Measurements from ENCODE around the gene NLRP3.
"Not testable (repeated sequence)": the region's sequence is repeated elsewhere in the genome, so short reads cannot be mapped to it uniquely, and the experiment has no call there.

The NLRP3 gene

GRCh38 chr1:247453997-247454396 is 38.0 kb downstream of the NLRP3 start:
- H3K36me3 Mint-ChIP-seq: no peaks in the 10 kb centered on the region
- H3K9me3 Mint-ChIP-seq: no peaks in the 10 kb centered on the region
- H3K27me3 Mint-ChIP-seq: peaks cover 16% of the 10 kb centered on the region
- DNase-seq (ENCODE audit: low spot score in 2 of 2): no peak
- peaks cover 3% of the 10 kb centered on the region for H3K4me1 Mint-ChIP-seq
- ATAC-seq (ENCODE audit: low read depth): no peak
- H3K27ac Mint-ChIP-seq: no peak overlapping the region
- no peak overlapping the region for H3K4me3 Mint-ChIP-seq

- DNase-seq (ENCODE audit: low spot score in 2 of 2) (no peak), ATAC-seq (ENCODE audit: low read depth) (no peak)
- H3K36me3 Mint-ChIP-seq: no peaks in the 10 kb centered on the region
- H3K27ac Mint-ChIP-seq: no peak overlapping the region
- no peaks in the 10 kb centered on the region for H3K9me3 Mint-ChIP-seq
- H3K4me1 Mint-ChIP-seq: peaks cover 3% of the 10 kb centered on the region
- peaks cover 20% of the 10 kb centered on the region for H3K27me3 Mint-ChIP-seq
- H3K4me3 Mint-ChIP-seq: no peak overlapping the region
Measured at GRCh38 chr1:247456021-247456420, 40.0 kb downstream of the NLRP3 start.

- no peak overlapping the region for H3K4me3 Mint-ChIP-seq
- peaks cover 1% of the 10 kb centered on the region for H3K9me3 Mint-ChIP-seq
- peaks cover 3% of the 10 kb centered on the region for H3K4me1 Mint-ChIP-seq
- H3K27me3 Mint-ChIP-seq: peaks cover 20% of the 10 kb centered on the region
- DNase-seq (ENCODE audit: low spot score in 2 of 2) (no peak), ATAC-seq (ENCODE audit: low read depth) (no peak)
- peak overlapping the region; percentile 14 for H3K27ac Mint-ChIP-seq
- no peaks in the 10 kb centered on the region for H3K36me3 Mint-ChIP-seq
Measured at GRCh38 chr1:247456914-247457639, 41.1 kb downstream of the NLRP3 start.

GRCh38 chr1:247459507-247459906 is 43.5 kb downstream of the NLRP3 start:
- Mint-ChIP-seq H3K4me3 (no peak overlapping the region), H3K9me3 (peaks cover 6% of the 10 kb centered on the region), H3K36me3 (no peaks in the 10 kb centered on the region), H3K4me1 (peaks cover 3% of the 10 kb centered on the region), H3K27ac (no peak overlapping the region), H3K27me3 (peaks cover 19% of the 10 kb centered on the region)
- no peak for ATAC-seq (ENCODE audit: low read depth)
- DNase-seq (ENCODE audit: low spot score in 2 of 2): no peak

GRCh38 chr1:247465796-247466195 is 49.8 kb downstream of the NLRP3 start:
- no peak overlapping the region for H3K4me3 Mint-ChIP-seq
- H3K9me3 Mint-ChIP-seq: peaks cover 6% of the 10 kb centered on the region
- H3K27me3 Mint-ChIP-seq: no peaks in the 10 kb centered on the region
- H3K4me1 Mint-ChIP-seq: no peaks in the 10 kb centered on the region
- no peak overlapping the region for H3K27ac Mint-ChIP-seq
- ATAC-seq (ENCODE audit: low read depth): no peak
- no peaks in the 10 kb centered on the region for H3K36me3 Mint-ChIP-seq
- DNase-seq (ENCODE audit: low spot score in 2 of 2): no peak

GRCh38 chr1:247467129-247467528 is 51.2 kb downstream of the NLRP3 start:
- Mint-ChIP-seq H3K9me3 (peaks cover 4% of the 10 kb centered on the region), H3K27me3 (no peaks in the 10 kb centered on the region), H3K27ac (no peak overlapping the region), H3K4me3 (no peak overlapping the region), H3K4me1 (no peaks in the 10 kb centered on the region), H3K36me3 (no peaks in the 10 kb centered on the region)
- ATAC-seq (ENCODE audit: low read depth) (no peak), DNase-seq (ENCODE audit: low spot score in 2 of 2) (no peak)

GRCh38 chr1:247468481-247469140 is 52.6 kb downstream of the NLRP3 start:
- H3K27me3 Mint-ChIP-seq: no peaks in the 10 kb centered on the region
- peaks cover under 1% of the 10 kb centered on the region for H3K9me3 Mint-ChIP-seq
- no peak overlapping the region for H3K27ac Mint-ChIP-seq
- no peaks in the 10 kb centered on the region for H3K4me1 Mint-ChIP-seq
- no peak overlapping the region for H3K4me3 Mint-ChIP-seq
- DNase-seq (ENCODE audit: low spot score in 2 of 2) (no peak), ATAC-seq (ENCODE audit: low read depth) (no peak)
- H3K36me3 Mint-ChIP-seq: no peaks in the 10 kb centered on the region

GRCh38 chr1:247469141-247469535 is 53.2 kb downstream of the NLRP3 start:
- no peaks in the 10 kb centered on the region for H3K27me3 Mint-ChIP-seq
- no peak overlapping the region for H3K4me3 Mint-ChIP-seq
- H3K9me3 Mint-ChIP-seq: no peaks in the 10 kb centered on the region
- H3K4me1 Mint-ChIP-seq: no peaks in the 10 kb centered on the region
- H3K27ac Mint-ChIP-seq: no peak overlapping the region
- DNase-seq (ENCODE audit: low spot score in 2 of 2) (no peak), ATAC-seq (ENCODE audit: low read depth) (no peak)
- no peaks in the 10 kb centered on the region for H3K36me3 Mint-ChIP-seq

- not testable (repeated sequence) for H3K36me3 Mint-ChIP-seq; H3K27me3 Mint-ChIP-seq; H3K27ac Mint-ChIP-seq; ATAC-seq (ENCODE audit: low read depth); H3K4me3 Mint-ChIP-seq; DNase-seq (ENCODE audit: low spot score in 2 of 2); H3K4me1 Mint-ChIP-seq; H3K9me3 Mint-ChIP-seq
Measured at GRCh38 chr1:247470942-247471429, 55.0 kb downstream of the NLRP3 start.

GRCh38 chr1:247471445-247472016 is 55.6 kb downstream of the NLRP3 start:
- H3K27ac Mint-ChIP-seq: no peak overlapping the region
- no peak overlapping the region for H3K4me3 Mint-ChIP-seq
- H3K27me3 Mint-ChIP-seq: no peaks in the 10 kb centered on the region
- H3K4me1 Mint-ChIP-seq: peaks cover 4% of the 10 kb centered on the region
- ATAC-seq (ENCODE audit: low read depth): peak; percentile 35
- H3K36me3 Mint-ChIP-seq: no peaks in the 10 kb centered on the region
- DNase-seq (ENCODE audit: low spot score in 2 of 2): no peak
- peaks cover 6% of the 10 kb centered on the region for H3K9me3 Mint-ChIP-seq

GRCh38 chr1:247472035-247472434 is 56.1 kb downstream of the NLRP3 start:
- no peaks in the 10 kb centered on the region for H3K27me3 Mint-ChIP-seq
- H3K4me1 Mint-ChIP-seq: peaks cover 7% of the 10 kb centered on the region
- ATAC-seq (ENCODE audit: low read depth) (no peak), DNase-seq (ENCODE audit: low spot score in 2 of 2) (no peak)
- no peak overlapping the region for H3K4me3 Mint-ChIP-seq
- peaks cover 6% of the 10 kb centered on the region for H3K9me3 Mint-ChIP-seq
- no peak overlapping the region for H3K27ac Mint-ChIP-seq
- H3K36me3 Mint-ChIP-seq: no peaks in the 10 kb centered on the region

- peaks cover 6% of the 10 kb centered on the region for H3K9me3 Mint-ChIP-seq
- no peaks in the 10 kb centered on the region for H3K36me3 Mint-ChIP-seq
- H3K4me1 Mint-ChIP-seq: peaks cover 8% of the 10 kb centered on the region
- H3K27me3 Mint-ChIP-seq: no peaks in the 10 kb centered on the region
- no peak overlapping the region for H3K4me3 Mint-ChIP-seq
- DNase-seq (ENCODE audit: low spot score in 2 of 2) (no peak), ATAC-seq (ENCODE audit: low read depth) (no peak)
- no peak overlapping the region for H3K27ac Mint-ChIP-seq
Measured at GRCh38 chr1:247474367-247474766, 58.4 kb downstream of the NLRP3 start.

GRCh38 chr1:247475793-247476192 is 59.8 kb downstream of the NLRP3 start:
- Mint-ChIP-seq H3K9me3 (peaks cover 6% of the 10 kb centered on the region), H3K27me3 (no peaks in the 10 kb centered on the region), H3K27ac (peak overlapping the region; percentile 82), H3K4me1 (peaks cover 8% of the 10 kb centered on the region), H3K4me3 (no peak overlapping the region), H3K36me3 (no peaks in the 10 kb centered on the region)
- DNase-seq (ENCODE audit: low spot score in 2 of 2) (no peak), ATAC-seq (ENCODE audit: low read depth) (no peak)

- ATAC-seq (ENCODE audit: low read depth) (peak; percentile 81), DNase-seq (ENCODE audit: low spot score in 2 of 2) (peak; percentile 28 to 50)
- peak overlapping the region; percentile 82 for H3K27ac Mint-ChIP-seq
- H3K4me1 Mint-ChIP-seq, H3K4me3 Mint-ChIP-seq, H3K9me3 Mint-ChIP-seq, H3K36me3 Mint-ChIP-seq, H3K27me3 Mint-ChIP-seq: not testable (repeated sequence)
Measured at GRCh38 chr1:247476328-247477058, 60.5 kb downstream of the NLRP3 start.
